Measurements from ENCODE around the gene ADD1. TPM values are rescaled to one million over a fixed set of nuclear protein-coding genes. Genes with fewer than 3 reads are reported as not detected.

The ADD1 gene
- total and polyA plus RNA-seq, 2 of the 13 experiments (the other 11 are each of a cell fraction or from before 2014, with no cell fraction given): 73.9 to 122 TPM

DNA sequence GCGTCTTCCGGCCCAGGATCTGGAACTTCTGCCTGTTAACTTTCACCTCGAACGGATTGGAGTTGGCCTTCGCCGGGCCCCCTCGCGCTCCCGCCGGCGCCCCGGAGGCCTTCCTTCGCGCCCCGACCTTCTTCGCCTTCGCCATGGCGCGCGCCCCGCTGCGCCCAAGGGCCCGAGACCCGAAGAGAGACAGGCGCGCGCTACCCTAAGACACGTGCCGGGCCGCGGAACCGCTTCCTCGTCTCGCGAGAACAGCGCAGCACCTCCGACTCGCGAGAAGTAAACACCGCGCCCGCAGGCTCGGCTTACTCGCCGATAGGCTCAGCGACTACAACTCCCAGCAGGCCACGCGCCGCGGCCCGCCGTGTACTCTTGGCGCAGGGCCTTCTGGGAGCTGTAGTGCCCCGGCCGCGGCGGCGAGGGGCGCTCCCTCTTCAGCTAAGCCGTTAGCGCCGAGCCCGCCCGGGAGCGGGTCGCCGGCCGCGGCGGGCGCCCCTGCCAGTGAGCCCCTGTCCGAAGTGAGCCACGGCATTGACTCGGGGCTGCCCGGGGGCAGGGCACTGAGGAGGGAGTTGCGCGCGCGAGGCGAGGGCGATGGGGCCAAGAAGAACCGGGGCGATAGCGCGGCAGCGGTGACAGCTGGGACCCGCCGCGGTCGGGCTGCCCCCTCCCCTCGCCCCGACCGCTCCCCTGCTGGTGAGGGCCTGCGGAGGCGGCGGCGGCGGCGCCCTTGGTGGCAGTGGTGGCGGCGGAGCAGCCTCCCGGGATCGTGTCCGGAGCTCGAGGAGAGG, 119.7 kb downstream of the ADD1 start, which contains the start of the genes GRK4 and NOP14 (continued):
- TF ChIP-seq TBX3 (IDR thresholded peaks at IDR 0.05; ENCODE audit: borderline replicate concordance): no peak
- TF ChIP-seq MBNL3 (CRISPR knock-in tag; conservative IDR thresholded peaks at IDR 0.05): no peak
- peak; percentile 32 for TF ChIP-seq ZNF160 (CRISPR knock-in tag; IDR thresholded peaks at IDR 0.05)
- peak; percentile 85; the same call in 1 of the 2 replicates for TF ChIP-seq AKAP8 (CRISPR knock-in tag; IDR thresholded peaks at IDR 0.05)
- no peak for TF ChIP-seq ZBTB1 (CRISPR knock-in tag; IDR thresholded peaks at IDR 0.05; ENCODE audit: borderline replicate concordance)
- TF ChIP-seq WIZ (CRISPR knock-in tag; IDR thresholded peaks at IDR 0.05): peak; percentile 90
- no peak for TF ChIP-seq ZKSCAN1 (IDR thresholded peaks at IDR 0.05; ENCODE audit: low read length)
- TF ChIP-seq PAXIP1 (CRISPR knock-in tag; conservative IDR thresholded peaks at IDR 0.05): peak; percentile 44
- TF ChIP-seq DPF2 (CRISPR knock-in tag; IDR thresholded peaks at IDR 0.05; ENCODE audit: borderline replicate concordance, low read depth): no peak
- TF ChIP-seq BRD4 (CRISPR knock-in tag; IDR thresholded peaks at IDR 0.05): peak; percentile 86
- peak; percentile 94 for TF ChIP-seq NCOA1 (CRISPR knock-in tag; IDR thresholded peaks at IDR 0.05)
- peak; percentile 76 for TF ChIP-seq ZBTB25 (CRISPR knock-in tag; IDR thresholded peaks at IDR 0.05)
- TF ChIP-seq, protein P1, sequence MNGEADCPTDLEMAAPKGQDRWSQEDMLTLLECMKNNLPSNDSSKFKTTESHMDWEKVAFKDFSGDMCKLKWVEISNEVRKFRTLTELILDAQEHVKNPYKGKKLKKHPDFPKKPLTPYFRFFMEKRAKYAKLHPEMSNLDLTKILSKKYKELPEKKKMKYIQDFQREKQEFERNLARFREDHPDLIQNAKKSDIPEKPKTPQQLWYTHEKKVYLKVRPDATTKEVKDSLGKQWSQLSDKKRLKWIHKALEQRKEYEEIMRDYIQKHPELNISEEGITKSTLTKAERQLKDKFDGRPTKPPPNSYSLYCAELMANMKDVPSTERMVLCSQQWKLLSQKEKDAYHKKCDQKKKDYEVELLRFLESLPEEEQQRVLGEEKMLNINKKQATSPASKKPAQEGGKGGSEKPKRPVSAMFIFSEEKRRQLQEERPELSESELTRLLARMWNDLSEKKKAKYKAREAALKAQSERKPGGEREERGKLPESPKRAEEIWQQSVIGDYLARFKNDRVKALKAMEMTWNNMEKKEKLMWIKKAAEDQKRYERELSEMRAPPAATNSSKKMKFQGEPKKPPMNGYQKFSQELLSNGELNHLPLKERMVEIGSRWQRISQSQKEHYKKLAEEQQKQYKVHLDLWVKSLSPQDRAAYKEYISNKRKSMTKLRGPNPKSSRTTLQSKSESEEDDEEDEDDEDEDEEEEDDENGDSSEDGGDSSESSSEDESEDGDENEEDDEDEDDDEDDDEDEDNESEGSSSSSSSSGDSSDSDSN (CRISPR knock-in tag; IDR thresholded peaks at IDR 0.05): peak; percentile 86
- TF ChIP-seq, protein P2, sequence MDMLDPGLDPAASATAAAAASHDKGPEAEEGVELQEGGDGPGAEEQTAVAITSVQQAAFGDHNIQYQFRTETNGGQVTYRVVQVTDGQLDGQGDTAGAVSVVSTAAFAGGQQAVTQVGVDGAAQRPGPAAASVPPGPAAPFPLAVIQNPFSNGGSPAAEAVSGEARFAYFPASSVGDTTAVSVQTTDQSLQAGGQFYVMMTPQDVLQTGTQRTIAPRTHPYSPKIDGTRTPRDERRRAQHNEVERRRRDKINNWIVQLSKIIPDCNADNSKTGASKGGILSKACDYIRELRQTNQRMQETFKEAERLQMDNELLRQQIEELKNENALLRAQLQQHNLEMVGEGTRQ (IDR thresholded peaks at IDR 0.05; ENCODE audit: low read depth, low read length): peak; percentile 59
- TF ChIP-seq, protein P2 (CRISPR knock-in tag; IDR thresholded peaks at IDR 0.05; ENCODE audit: borderline replicate concordance): peak; percentile 87
- no peak for TF ChIP-seq HNF4G (IDR thresholded peaks at IDR 0.05; ENCODE audit: borderline replicate concordance, low read depth, low read length)
- no peak; the same call in 1 of the 2 replicates for TF ChIP-seq HNF4G (CRISPR knock-in tag; IDR thresholded peaks at IDR 0.05; ENCODE audit: borderline replicate concordance, low read depth)
- TF ChIP-seq ISX (CRISPR knock-in tag; conservative IDR thresholded peaks at IDR 0.05): no peak; the same call in 1 of the 2 replicates
- TF ChIP-seq HOXA3 (CRISPR knock-in tag; IDR thresholded peaks at IDR 0.05): peak; percentile 95
- peak; percentile 100 for TF ChIP-seq ARNT2 (CRISPR knock-in tag; IDR thresholded peaks at IDR 0.05; ENCODE audit: low read depth)
- peak; percentile 97 for TF ChIP-seq KMT2A (CRISPR knock-in tag; IDR thresholded peaks at IDR 0.05)
